ENCODE data around the gene ZNF687. TPM values are rescaled to one million over a fixed set of nuclear protein-coding genes. Genes with fewer than 3 reads are reported as not detected.

ZNF687 gene
- polyA plus RNA-seq, 1 donor (not counting 4 experiments of a cell fraction or from before 2014, with no cell fraction given): 7.3 TPM

- TF ChIP-seq EZH2 (IDR thresholded peaks at IDR 0.05; ENCODE audit: low read length) (no peak), CTCF (optimal IDR thresholded peaks at IDR 0.05 in 1 of 3, IDR thresholded peaks at IDR 0.05 in 1 of 3, conservative IDR thresholded peaks at IDR 0.05 in 1 of 3; ENCODE audit: extremely low read depth in 1 of 3, insufficient read depth in 2 of 3, low read length in 3 of 3) (no peak)
- DNase-seq (ENCODE audit: low read depth, low spot score): no peak
- H3K27me3 ChIP-seq (ENCODE audit: control insufficient read depth, extremely low read depth, insufficient read depth, low read length): no peaks in the 10 kb centered on the region
- peaks cover 50% of the 10 kb centered on the region for H3K79me2 ChIP-seq (ENCODE audit: control insufficient read depth, insufficient read depth, low read length)
- H3K27ac ChIP-seq (ENCODE audit: control insufficient read depth, insufficient read depth, low read length): peak overlapping the region; percentile 87
- peaks cover 5% of the 10 kb centered on the region for H4K20me1 ChIP-seq (ENCODE audit: control insufficient read depth, extremely low read depth, insufficient read depth, low read length)
- H3K9me1 ChIP-seq (ENCODE audit: control insufficient read depth, extremely low read depth, insufficient read depth, low read length): peaks cover 4% of the 10 kb centered on the region
- no peaks in the 10 kb centered on the region for H3K36me3 ChIP-seq (ENCODE audit: control insufficient read depth in 2 of 2, extremely low read depth in 1 of 2, insufficient read depth in 2 of 2, low read length in 2 of 2)
- no peak overlapping the region for H2AFZ ChIP-seq (ENCODE audit: control insufficient read depth, low read length)
- peak overlapping the region; percentile 66 to 89 (median 74) for H3K4me3 ChIP-seq (ENCODE audit: control insufficient read depth in 2 of 3, extremely low read depth in 1 of 3, insufficient read depth in 2 of 3, low read depth in 1 of 3, low read length in 3 of 3)
- H3K4me1 ChIP-seq (ENCODE audit: control insufficient read depth, extremely low read depth, insufficient read depth, low read length): peaks cover 14% of the 10 kb centered on the region
- FAIRE-seq: peak; percentile 36
- H3K9ac ChIP-seq (ENCODE audit: control insufficient read depth, extremely low read depth, insufficient read depth, low read length): peak overlapping the region; percentile 92
- H3K9me3 ChIP-seq (ENCODE audit: control insufficient read depth, low read depth, low read length): no peaks in the 10 kb centered on the region
- dilution Hi-C loops (cut with MboI; ENCODE audit: extremely low pct_ligation_motif_present, low sequenced_read_pairs): no loop called here
- H3K4me2 ChIP-seq (ENCODE audit: control insufficient read depth, extremely low read depth, insufficient read depth, low read depth, low read length): peak overlapping the region; percentile 84
Measured at GRCh38 chr1:151255381-151255780, 26.7 kb upstream of the ZNF687 start.

- dilution Hi-C loops (cut with MboI; ENCODE audit: extremely low pct_ligation_motif_present, low sequenced_read_pairs): no loop called here
- DNase-seq (ENCODE audit: low read depth, low spot score): no peak
- peaks cover 5% of the 10 kb centered on the region for H4K20me1 ChIP-seq (ENCODE audit: control insufficient read depth, extremely low read depth, insufficient read depth, low read length)
- no peaks in the 10 kb centered on the region for H3K27me3 ChIP-seq (ENCODE audit: control insufficient read depth, extremely low read depth, insufficient read depth, low read length)
- peaks cover 7 to 12% of the 10 kb centered on the region in 2 experiments for H3K36me3 ChIP-seq (ENCODE audit: control insufficient read depth in 2 of 2, extremely low read depth in 1 of 2, insufficient read depth in 2 of 2, low read length in 2 of 2)
- TF ChIP-seq EZH2 (IDR thresholded peaks at IDR 0.05; ENCODE audit: low read length) (no peak), CTCF (optimal IDR thresholded peaks at IDR 0.05 in 1 of 3, IDR thresholded peaks at IDR 0.05 in 1 of 3, conservative IDR thresholded peaks at IDR 0.05 in 1 of 3; ENCODE audit: extremely low read depth in 1 of 3, insufficient read depth in 2 of 3, low read length in 3 of 3) (no peak)
- no peak overlapping the region for H3K9ac ChIP-seq (ENCODE audit: control insufficient read depth, extremely low read depth, insufficient read depth, low read length)
- H3K9me1 ChIP-seq (ENCODE audit: control insufficient read depth, extremely low read depth, insufficient read depth, low read length): peaks cover 4% of the 10 kb centered on the region
- peaks cover 62% of the 10 kb centered on the region for H3K79me2 ChIP-seq (ENCODE audit: control insufficient read depth, insufficient read depth, low read length)
- H3K27ac ChIP-seq (ENCODE audit: control insufficient read depth, insufficient read depth, low read length): peak overlapping the region; percentile 4
- peaks cover 14% of the 10 kb centered on the region for H3K4me1 ChIP-seq (ENCODE audit: control insufficient read depth, extremely low read depth, insufficient read depth, low read length)
- H3K4me2 ChIP-seq (ENCODE audit: control insufficient read depth, extremely low read depth, insufficient read depth, low read depth, low read length): peak overlapping the region; percentile 45
- no peak for FAIRE-seq
- H2AFZ ChIP-seq (ENCODE audit: control insufficient read depth, low read length): no peak overlapping the region
- H3K9me3 ChIP-seq (ENCODE audit: control insufficient read depth, low read depth, low read length): no peaks in the 10 kb centered on the region
- H3K4me3 ChIP-seq (ENCODE audit: control insufficient read depth in 2 of 3, extremely low read depth in 1 of 3, insufficient read depth in 2 of 3, low read depth in 1 of 3, low read length in 3 of 3): no peak overlapping the region
Measured at GRCh38 chr1:151259351-151259750, 22.7 kb upstream of the ZNF687 start.
